Astrocyte of the spinal cord (primary cell): ENCODE results near the gene INHA.

Experiments
- DNase-seq: peaks from one replicate; pipeline ENCODE4 v3.0.0; 2011; ENCODE audit warnings: low read depth, low spot score
- H3K4me3 ChIP-seq: 2 replicates; pipeline ENCODE4 v1.5.1; 2011; ENCODE audit warnings: low read depth, mild to moderate bottlenecking, low read length, moderate library complexity
- CTCF ChIP-seq: IDR thresholded peaks from 2 replicates; pipeline ENCODE4 v1.5.1; 2012; ENCODE audit warnings: low read depth, mild to moderate bottlenecking, low read length, inconsistent platforms
- in situ Hi-C: cut with HindIII; loops from 2 replicates; pipeline ENCODE4 v1.10.0; 2017; ENCODE audit warnings: low sequenced_read_pairs

Gene INHA

GRCh38 chr2:219598308-219599078, 26.4 kb downstream of the INHA start:
- in situ Hi-C loops: no loop called here
- no peak for TF ChIP-seq CTCF
- H3K4me3 ChIP-seq: peak overlapping the region; percentile 76
- DNase-seq: no peak

- in situ Hi-C loops: no loop called here
Measured at GRCh38 chr2:219603771-219604170, 31.7 kb downstream of the INHA start.

GRCh38 chr2:219605607-219605954, 33.5 kb downstream of the INHA start:
- no peak for TF ChIP-seq CTCF
- in situ Hi-C loops: no loop called here
- no peak for DNase-seq
- no peak overlapping the region for H3K4me3 ChIP-seq

More at GRCh38 chr2:219603771-219604170, 31.7 kb downstream of the INHA start:
- DNase-seq: no peak
- H3K4me3 ChIP-seq: no peak overlapping the region
- no peak for TF ChIP-seq CTCF

- in situ Hi-C loops: no loop called here
- no peak overlapping the region for H3K4me3 ChIP-seq
- no peak for DNase-seq
- no peak for TF ChIP-seq CTCF
Measured at GRCh38 chr2:219607931-219608330, 35.8 kb downstream of the INHA start.

GRCh38 chr2:219608399-219608964, 36.4 kb downstream of the INHA start:
- H3K4me3 ChIP-seq: no peak overlapping the region
- TF ChIP-seq CTCF: no peak
- no peak for DNase-seq
- in situ Hi-C loops: no loop called here

- in situ Hi-C loops: no loop called here
- TF ChIP-seq CTCF: no peak
- DNase-seq: no peak
Measured at GRCh38 chr2:219609149-219609750, 37.1 kb downstream of the INHA start.

More at GRCh38 chr2:219609149-219609750, 37.1 kb downstream of the INHA start:
- H3K4me3 ChIP-seq: no peak overlapping the region
